Immature natural killer cell (primary cell): Measurements from ENCODE around the gene TEX10. TPM values are rescaled to one million over a fixed set of nuclear protein-coding genes. Genes with fewer than 3 reads are reported as not detected.
"Not testable (repeated sequence)": the region's sequence is repeated elsewhere in the genome, so short reads cannot be mapped to it uniquely, and the experiment has no call there.

Experiments used
- DNase-seq, 3 donors: peaks; one replicate each; pipeline ENCODE4 v3.0.0; 2022; ENCODE audit warnings: mixed read lengths in 1 of 3
- H3K27ac Mint-ChIP-seq, 6 donors: one replicate each; pipeline ENCODE4 v1.8.0; 2020; ENCODE audit warnings: mixed read lengths in 6 of 6, mild to moderate bottlenecking in 5 of 6, inconsistent platforms in 4 of 6, moderate library complexity in 3 of 6
- H3K27me3 Mint-ChIP-seq, 3 donors: one replicate each; pipeline ENCODE4 v1.8.0; 2020 to 2021; ENCODE audit warnings: low read depth in 3 of 3, mild to moderate bottlenecking in 3 of 3, mixed read lengths in 3 of 3, moderate library complexity in 3 of 3, inconsistent platforms in 1 of 3
- H3K36me3 Mint-ChIP-seq, 3 donors: one replicate each; pipeline ENCODE4 v1.8.0; 2020; ENCODE audit warnings: mixed read lengths in 3 of 3, inconsistent platforms in 2 of 3, mild to moderate bottlenecking in 2 of 3
- H3K4me1 Mint-ChIP-seq, 2 donors: one replicate each; pipeline ENCODE4 v1.8.0; 2020; ENCODE audit warnings: inconsistent platforms in 2 of 2, mild to moderate bottlenecking in 2 of 2, mixed read lengths in 2 of 2, moderate library complexity in 1 of 2
- H3K4me3 Mint-ChIP-seq, 5 donors: one replicate each; pipeline ENCODE4 v1.8.0; 2020; ENCODE audit warnings: mild to moderate bottlenecking in 5 of 5, mixed read lengths in 5 of 5, inconsistent platforms in 3 of 5, moderate library complexity in 3 of 5
- H3K9me3 Mint-ChIP-seq, 6 donors: one replicate each; pipeline ENCODE4 v1.8.0; 2020; ENCODE audit warnings: mild to moderate bottlenecking in 6 of 6, mixed read lengths in 6 of 6, inconsistent platforms in 4 of 6, moderate library complexity in 3 of 6
- polyA plus RNA-seq, 3 donors: library from polyadenylated mRNA; unstranded; fragments of 300-500 nt; fragmentation: Illumina TruSeq; gene quantifications; one replicate each; pipeline ENCODE4 v1.2.3, GENCODE V29; 2021

TEX10 gene
- polyA plus RNA-seq, 3 donors from 2014 or later, result 5.9 to 13.8 (median 11.3) TPM

GRCh38 chr9:100366121-100366520, 13.4 kb upstream of the TEX10 start:
- H3K27me3 Mint-ChIP-seq, result peaks cover 0 to 5% (median 0%) of the 10 kb centered on the region in 3 donors
- no peak overlapping the region for H3K27ac Mint-ChIP-seq
- DNase-seq, result no peak
- peaks cover 0 to 3% (median 0%) of the 10 kb centered on the region in 3 donors for H3K36me3 Mint-ChIP-seq
- H3K9me3 Mint-ChIP-seq, result no peaks in the 10 kb centered on the region
- no peaks in the 10 kb centered on the region for H3K4me1 Mint-ChIP-seq
- no peak overlapping the region for H3K4me3 Mint-ChIP-seq

- H3K36me3 Mint-ChIP-seq, result peaks cover 0 to under 1% (median 0%) of the 10 kb centered on the region in 3 donors
Measured at GRCh38 chr9:100364013-100364412, 11.3 kb upstream of the TEX10 start.

GRCh38 chr9:100359057-100359456, 6.3 kb upstream of the TEX10 start:
- Mint-ChIP-seq H3K9me3 (peaks cover 0 to 3% (median 0%) of the 10 kb centered on the region in 6 donors), H3K27me3 (peaks cover under 1 to 2% (median 2%) of the 10 kb centered on the region in 3 donors), H3K4me1 (peaks cover 12 to 20% of the 10 kb centered on the region in 2 donors), H3K27ac (no peak overlapping the region), H3K4me3 (no peak overlapping the region), H3K36me3 (no peaks in the 10 kb centered on the region)
- DNase-seq, result no peak

More at GRCh38 chr9:100364013-100364412, 11.3 kb upstream of the TEX10 start:
- Mint-ChIP-seq H3K27ac (no peak overlapping the region), H3K4me3 (no peak overlapping the region), H3K27me3 (peaks cover 0 to 4% (median 0%) of the 10 kb centered on the region in 3 donors), H3K9me3 (no peaks in the 10 kb centered on the region), H3K4me1 (no peaks in the 10 kb centered on the region)
- no peak for DNase-seq

GRCh38 chr9:100357501-100357900, 4.8 kb upstream of the TEX10 start:
- Mint-ChIP-seq H3K27ac (peak overlapping the region in 1 of 6 donors; percentile 5), H3K36me3 (no peaks in the 10 kb centered on the region), H3K9me3 (peaks cover 0 to 3% (median 0%) of the 10 kb centered on the region in 6 donors), H3K4me1 (peaks cover 21 to 33% of the 10 kb centered on the region in 2 donors), H3K4me3 (peak overlapping the region in 1 of 5 donors; percentile 36), H3K27me3 (peaks cover 4 to 9% (median 5%) of the 10 kb centered on the region in 3 donors)
- no peak for DNase-seq

- Mint-ChIP-seq H3K27ac (peak overlapping the region in 3 of 6 donors; percentile 15 to 33 (median 20)), H3K4me3 (no peak overlapping the region), H3K36me3 (no peaks in the 10 kb centered on the region), H3K27me3 (peaks cover 4 to 11% (median 9%) of the 10 kb centered on the region in 3 donors), H3K9me3 (peaks cover 0 to 3% (median 0%) of the 10 kb centered on the region in 6 donors), H3K4me1 (peaks cover 37 to 51% of the 10 kb centered on the region in 2 donors)
- DNase-seq, result peak in 1 of 3 donors; percentile 16
Measured at GRCh38 chr9:100355561-100355960, 2.8 kb upstream of the TEX10 start.

- Mint-ChIP-seq H3K4me1 (peaks cover 43 to 64% of the 10 kb centered on the region in 2 donors), H3K9me3 (peaks cover 0 to 3% (median 0%) of the 10 kb centered on the region in 6 donors), H3K27me3 (peaks cover 4 to 11% (median 7%) of the 10 kb centered on the region in 3 donors), H3K27ac (peak overlapping the region; percentile 35 to 75 (median 62)), H3K4me3 (peak overlapping the region in 4 of 5 donors; percentile 10 to 66 (median 44)), H3K36me3 (no peaks in the 10 kb centered on the region)
- DNase-seq, result peak in 1 of 3 donors; percentile 2
Measured at GRCh38 chr9:100354121-100354800, 1.5 kb upstream of the TEX10 start.

GRCh38 chr9:100352201-100352726, 478 bp downstream of the TEX10 start:
- Mint-ChIP-seq H3K27ac (peak overlapping the region; percentile 35 to 93 (median 65)), H3K4me1 (peaks cover 34 to 66% of the 10 kb centered on the region in 2 donors), H3K9me3 (no peaks in the 10 kb centered on the region), H3K36me3 (no peaks in the 10 kb centered on the region), H3K4me3 (peak overlapping the region; percentile 87 to 95 (median 91)), H3K27me3 (peaks cover 2 to 11% (median 7%) of the 10 kb centered on the region in 3 donors)
- no peak for DNase-seq

GRCh38 chr9:100351508-100351907, 1.2 kb downstream of the TEX10 start:
- Mint-ChIP-seq H3K27me3 (peaks cover 2 to 11% (median 7%) of the 10 kb centered on the region in 3 donors), H3K36me3 (peaks cover 0 to 6% (median 0%) of the 10 kb centered on the region in 3 donors), H3K27ac (peak overlapping the region; percentile 35 to 93 (median 64)), H3K9me3 (no peaks in the 10 kb centered on the region), H3K4me1 (peaks cover 34 to 70% of the 10 kb centered on the region in 2 donors), H3K4me3 (peak overlapping the region; percentile 87 to 95 (median 91))
- no peak for DNase-seq

- Mint-ChIP-seq H3K27ac (no peak overlapping the region), H3K9me3 (no peaks in the 10 kb centered on the region)
Measured at GRCh38 chr9:100350188-100350587, 2.6 kb downstream of the TEX10 start.

GRCh38 chr9:100346836-100347235, 5.9 kb downstream of the TEX10 start:
- Mint-ChIP-seq H3K27ac (no peak overlapping the region), H3K4me1 (peaks cover 24 to 63% of the 10 kb centered on the region in 2 donors)

More at GRCh38 chr9:100350188-100350587, 2.6 kb downstream of the TEX10 start:
- Mint-ChIP-seq H3K36me3 (peaks cover 4 to 11% (median 4%) of the 10 kb centered on the region in 3 donors), H3K4me1 (peaks cover 34 to 76% of the 10 kb centered on the region in 2 donors), H3K4me3 (peak overlapping the region in 1 of 5 donors; percentile 0), H3K27me3 (peaks cover 2 to 11% (median 7%) of the 10 kb centered on the region in 3 donors)
- DNase-seq, result no peak

GRCh38 chr9:100341889-100342288, 10.9 kb downstream of the TEX10 start:
- H3K36me3 Mint-ChIP-seq, result peaks cover 10 to 21% (median 11%) of the 10 kb centered on the region in 3 donors
- H3K4me3 Mint-ChIP-seq, result no peak overlapping the region
- H3K4me1 Mint-ChIP-seq, result peaks cover 11 to 28% of the 10 kb centered on the region in 2 donors
- H3K9me3 Mint-ChIP-seq, result no peaks in the 10 kb centered on the region
- peaks cover 0 to 3% (median 2%) of the 10 kb centered on the region in 3 donors for H3K27me3 Mint-ChIP-seq
- no peak for DNase-seq
- H3K27ac Mint-ChIP-seq, result no peak overlapping the region

More at GRCh38 chr9:100346836-100347235, 5.9 kb downstream of the TEX10 start:
- no peak for DNase-seq
- Mint-ChIP-seq H3K4me3 (no peak overlapping the region), H3K27me3 (peaks cover 0 to 1% (median 0%) of the 10 kb centered on the region in 3 donors), H3K36me3 (peaks cover 4 to 14% (median 7%) of the 10 kb centered on the region in 3 donors), H3K9me3 (no peaks in the 10 kb centered on the region)

GRCh38 chr9:100340224-100340623, 12.5 kb downstream of the TEX10 start:
- Mint-ChIP-seq H3K27ac (no peak overlapping the region), H3K27me3 (peaks cover 0 to 3% (median 2%) of the 10 kb centered on the region in 3 donors), H3K36me3 (peaks cover 7 to 13% (median 7%) of the 10 kb centered on the region in 3 donors), H3K4me3 (no peak overlapping the region), H3K4me1 (peaks cover 12 to 18% of the 10 kb centered on the region in 2 donors), H3K9me3 (no peaks in the 10 kb centered on the region)
- no peak for DNase-seq

GRCh38 chr9:100338736-100339135, 14.0 kb downstream of the TEX10 start:
- H3K27me3 Mint-ChIP-seq, H3K4me3 Mint-ChIP-seq, H3K27ac Mint-ChIP-seq, DNase-seq, H3K9me3 Mint-ChIP-seq: not testable (repeated sequence)
- H3K36me3 Mint-ChIP-seq, result peaks cover 6 to 10% (median 7%) of the 10 kb centered on the region in 3 donors
- peaks cover 11 to 19% of the 10 kb centered on the region in 2 donors for H3K4me1 Mint-ChIP-seq
